Measurements from ENCODE around the gene GK. TPM values are rescaled to one million over a fixed set of nuclear protein-coding genes. Genes with fewer than 3 reads are reported as not detected.

The GK gene
- total RNA-seq, 1 donor from 2014 or later, result 28.2 TPM

GRCh38 chrX:30712214-30712613 lies 59.0 kb downstream of the GK start:
- Mint-ChIP-seq H3K27me3 (no peaks in the 10 kb centered on the region), H3K36me3 (peaks cover 4% of the 10 kb centered on the region), H3K9me3 (no peaks in the 10 kb centered on the region), H3K4me3 (no peak overlapping the region), H3K4me1 (ENCODE audit: unreplicated experiment) (no peaks in the 10 kb centered on the region), H3K27ac (no peak overlapping the region)
- TF ChIP-seq, protein P1, sequence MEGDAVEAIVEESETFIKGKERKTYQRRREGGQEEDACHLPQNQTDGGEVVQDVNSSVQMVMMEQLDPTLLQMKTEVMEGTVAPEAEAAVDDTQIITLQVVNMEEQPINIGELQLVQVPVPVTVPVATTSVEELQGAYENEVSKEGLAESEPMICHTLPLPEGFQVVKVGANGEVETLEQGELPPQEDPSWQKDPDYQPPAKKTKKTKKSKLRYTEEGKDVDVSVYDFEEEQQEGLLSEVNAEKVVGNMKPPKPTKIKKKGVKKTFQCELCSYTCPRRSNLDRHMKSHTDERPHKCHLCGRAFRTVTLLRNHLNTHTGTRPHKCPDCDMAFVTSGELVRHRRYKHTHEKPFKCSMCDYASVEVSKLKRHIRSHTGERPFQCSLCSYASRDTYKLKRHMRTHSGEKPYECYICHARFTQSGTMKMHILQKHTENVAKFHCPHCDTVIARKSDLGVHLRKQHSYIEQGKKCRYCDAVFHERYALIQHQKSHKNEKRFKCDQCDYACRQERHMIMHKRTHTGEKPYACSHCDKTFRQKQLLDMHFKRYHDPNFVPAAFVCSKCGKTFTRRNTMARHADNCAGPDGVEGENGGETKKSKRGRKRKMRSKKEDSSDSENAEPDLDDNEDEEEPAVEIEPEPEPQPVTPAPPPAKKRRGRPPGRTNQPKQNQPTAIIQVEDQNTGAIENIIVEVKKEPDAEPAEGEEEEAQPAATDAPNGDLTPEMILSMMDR (conservative IDR thresholded peaks at IDR 0.05), result no peak
- no peak for DNase-seq (ENCODE audit: extremely low spot score, unreplicated experiment)

GRCh38 chrX:30713061-30713525 lies 59.9 kb downstream of the GK start:
- H3K9me3 Mint-ChIP-seq, result no peaks in the 10 kb centered on the region
- no peaks in the 10 kb centered on the region for H3K27me3 Mint-ChIP-seq
- TF ChIP-seq, protein P1 (conservative IDR thresholded peaks at IDR 0.05), result peak; percentile 81
- H3K27ac Mint-ChIP-seq, result peak overlapping the region; percentile 36
- H3K4me3 Mint-ChIP-seq, result no peak overlapping the region
- H3K36me3 Mint-ChIP-seq, result peaks cover 4% of the 10 kb centered on the region
- no peaks in the 10 kb centered on the region for H3K4me1 Mint-ChIP-seq (ENCODE audit: unreplicated experiment)
- no peak for DNase-seq (ENCODE audit: extremely low spot score, unreplicated experiment)

DNA sequence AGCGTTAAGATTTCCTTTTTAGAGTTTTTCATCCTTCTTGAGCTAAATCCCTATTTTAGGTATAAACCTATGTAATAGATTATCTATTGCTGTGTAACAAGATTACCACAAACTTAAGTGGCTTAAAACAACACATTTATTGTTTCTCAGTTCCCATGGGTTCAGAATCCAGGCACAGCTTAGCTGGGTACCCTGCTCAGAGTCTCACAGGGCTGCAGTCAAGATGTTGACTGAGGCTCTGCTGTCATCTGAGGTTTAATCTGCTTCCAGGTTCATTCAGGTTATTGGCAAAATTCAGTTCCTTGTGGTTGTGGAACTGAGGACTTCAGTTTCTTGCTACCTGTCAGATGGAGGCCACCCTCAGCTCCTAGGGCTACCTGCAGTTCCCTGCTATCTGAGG lies 60.9 kb downstream of the GK start:
- TF ChIP-seq, protein P1 (conservative IDR thresholded peaks at IDR 0.05), result no peak
- DNase-seq (ENCODE audit: extremely low spot score, unreplicated experiment), result no peak
- Mint-ChIP-seq H3K4me1 (ENCODE audit: unreplicated experiment) (no peaks in the 10 kb centered on the region), H3K4me3 (no peak overlapping the region), H3K36me3 (peaks cover 3% of the 10 kb centered on the region), H3K27ac (no peak overlapping the region), H3K9me3 (no peaks in the 10 kb centered on the region), H3K27me3 (no peaks in the 10 kb centered on the region)

GRCh38 chrX:30715976-30716375 lies 62.8 kb downstream of the GK start:
- H3K27me3 Mint-ChIP-seq, result no peaks in the 10 kb centered on the region
- H3K9me3 Mint-ChIP-seq, result no peaks in the 10 kb centered on the region
- H3K36me3 Mint-ChIP-seq, result peaks cover 10% of the 10 kb centered on the region
- no peaks in the 10 kb centered on the region for H3K4me1 Mint-ChIP-seq (ENCODE audit: unreplicated experiment)
- no peak overlapping the region for H3K27ac Mint-ChIP-seq
- DNase-seq (ENCODE audit: extremely low spot score, unreplicated experiment), result no peak
- TF ChIP-seq, protein P1 (conservative IDR thresholded peaks at IDR 0.05), result no peak
- H3K4me3 Mint-ChIP-seq, result no peak overlapping the region

- no peak overlapping the region for H3K4me3 Mint-ChIP-seq
- H3K27me3 Mint-ChIP-seq, result no peaks in the 10 kb centered on the region
- TF ChIP-seq, protein P1 (conservative IDR thresholded peaks at IDR 0.05), result no peak
- H3K27ac Mint-ChIP-seq, result no peak overlapping the region
- H3K4me1 Mint-ChIP-seq (ENCODE audit: unreplicated experiment), result no peaks in the 10 kb centered on the region
- DNase-seq (ENCODE audit: extremely low spot score, unreplicated experiment), result no peak
- no peaks in the 10 kb centered on the region for H3K36me3 Mint-ChIP-seq
- H3K9me3 Mint-ChIP-seq, result no peaks in the 10 kb centered on the region
These were observed 80.8 kb downstream of the GK start for GRCh38 chrX:30733852-30734660.

Measured in type B pancreatic cell (in vitro differentiated cells).